ENCODE data around the gene DARS1.

DARS1 gene

DNA sequence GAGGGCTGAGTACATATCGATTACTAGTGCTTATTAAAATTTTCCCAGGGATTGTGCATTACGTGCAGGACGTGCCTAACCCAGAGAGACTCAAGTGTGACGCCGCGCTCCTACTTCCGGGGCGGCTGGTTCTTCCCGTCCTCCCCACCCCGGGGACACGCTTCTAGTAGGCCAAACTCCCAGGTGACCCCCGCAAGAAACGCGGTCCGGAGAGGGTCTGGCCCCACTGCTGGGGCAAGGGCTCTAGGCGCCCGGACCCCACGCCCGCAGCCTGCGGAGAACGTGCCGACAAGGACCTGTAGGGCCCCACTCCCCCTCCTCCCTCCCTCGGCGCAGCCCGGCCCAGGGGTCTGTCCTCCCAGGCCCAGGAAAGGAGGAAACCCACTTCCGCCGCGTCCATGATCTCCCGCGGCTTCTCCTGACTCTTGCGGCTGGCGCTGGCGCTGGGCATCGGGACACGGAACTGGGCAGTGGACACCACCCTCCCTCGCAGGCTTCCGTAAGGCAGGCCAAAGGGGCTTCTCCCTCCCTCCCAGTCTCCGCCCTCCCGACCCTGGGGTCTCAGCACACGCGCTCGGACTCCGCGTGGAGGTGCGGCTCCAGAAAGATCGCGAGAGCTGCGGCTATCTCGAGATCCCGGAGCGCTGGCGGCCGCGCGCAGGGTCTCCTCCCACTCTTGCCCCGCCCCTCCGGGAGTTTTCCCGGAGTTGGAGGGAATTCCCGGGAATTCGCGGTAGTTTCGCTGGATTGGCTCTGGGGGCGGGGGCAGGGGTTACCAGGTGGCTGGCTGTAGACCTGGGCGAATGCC lies at the start of gene DARS1:
TSS of gene DARS1 (minus strand) at position 609 of the 808 bp plus-strand sequence. CDS start at position 451, 158 bp downstream.
- peak; percentile 76 to 78 for DNase-seq

DNA sequence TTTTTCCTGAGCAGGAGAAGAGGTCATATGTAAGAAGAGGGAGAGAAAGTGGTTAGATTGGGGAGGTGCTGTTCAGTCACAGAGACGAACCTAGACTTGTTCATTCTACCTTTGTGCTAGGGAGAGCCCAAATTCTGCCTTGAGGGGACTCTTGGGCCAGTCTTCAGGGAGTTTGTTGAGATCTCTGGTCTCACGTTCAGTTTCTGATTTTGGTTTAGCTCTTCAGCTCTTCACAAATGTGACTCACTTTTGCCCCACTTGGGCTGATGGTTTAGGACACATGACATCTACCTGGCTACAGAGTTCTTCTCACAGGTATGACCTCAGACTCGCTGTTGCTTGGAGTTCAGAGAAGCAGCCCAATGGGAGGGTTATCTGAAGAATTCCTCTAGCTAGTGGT lies 49.2 kb upstream of the DARS1 start:
- no peak for DNase-seq

DNA sequence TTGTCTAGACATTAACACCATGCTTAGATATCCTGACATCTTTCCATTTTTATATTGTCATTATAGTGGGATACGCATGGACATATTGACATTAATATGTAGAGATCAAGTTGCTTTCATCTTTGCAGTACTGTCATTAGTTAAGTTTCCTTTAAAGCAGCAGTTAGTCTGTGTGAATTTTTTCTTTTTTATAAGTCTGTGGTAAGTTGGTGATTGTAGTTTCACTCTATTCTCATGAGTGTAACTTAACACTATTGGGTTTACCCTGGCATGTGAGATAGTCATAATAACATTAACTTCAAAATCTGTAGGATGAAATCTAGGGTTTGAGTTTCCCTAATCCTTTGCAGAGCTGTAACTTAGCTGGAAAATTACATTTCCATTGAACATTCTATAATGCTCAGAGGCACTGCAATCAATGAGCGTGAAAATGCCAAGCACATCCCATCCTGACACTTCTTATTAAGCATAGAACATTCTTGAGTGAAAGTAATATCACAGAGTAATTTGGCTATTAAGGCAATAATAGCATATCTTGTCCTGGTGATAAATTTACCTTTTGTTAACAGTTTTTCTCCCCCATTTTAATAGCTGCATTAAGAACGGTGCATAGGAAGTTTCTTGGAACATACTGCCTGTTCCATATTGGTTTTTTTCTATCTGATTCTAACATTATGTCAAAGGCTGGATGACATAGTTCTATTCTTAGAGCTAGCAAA lies 47.5 kb upstream of the DARS1 start:
- no peak for DNase-seq

DNA sequence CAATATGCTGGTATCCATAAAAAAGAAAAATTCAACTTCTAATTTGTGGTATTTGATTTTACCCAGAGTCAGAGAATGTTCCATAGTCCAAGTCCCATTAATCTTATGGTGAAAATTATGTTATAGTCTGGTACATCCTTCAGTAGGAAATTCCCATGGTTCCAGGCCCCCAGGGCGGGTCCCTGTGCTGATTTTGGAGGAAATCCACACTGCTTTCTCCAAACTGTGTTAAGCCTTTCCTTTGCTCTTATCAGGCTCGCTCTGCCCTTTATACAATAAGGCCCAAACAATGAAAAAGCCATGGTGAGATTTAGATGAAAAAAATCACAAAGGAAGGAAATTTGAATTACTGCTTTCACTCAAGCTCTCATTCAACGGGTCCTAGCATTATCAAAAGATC lies 46.8 kb upstream of the DARS1 start:
- no peak for DNase-seq

DNA sequence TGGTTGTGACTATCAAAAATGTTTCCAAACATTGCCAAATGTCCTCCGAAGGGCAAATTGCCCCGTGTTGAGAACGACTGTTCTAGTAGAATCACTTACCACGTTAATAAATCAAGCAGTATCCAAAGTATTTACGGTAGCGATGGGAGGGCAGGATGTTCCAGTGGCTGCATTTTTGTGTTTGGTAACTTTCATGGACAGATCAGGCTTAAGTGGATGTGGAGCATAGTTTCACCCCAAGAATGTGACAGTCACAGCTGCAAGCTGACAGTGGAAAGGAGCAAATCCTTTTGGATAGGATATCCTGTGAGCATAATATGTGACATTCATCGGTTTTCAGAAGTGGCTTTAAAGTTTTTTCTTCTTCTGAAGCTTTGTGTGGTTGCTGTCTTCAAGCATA lies 46.3 kb upstream of the DARS1 start:
- DNase-seq: no peak

DNA sequence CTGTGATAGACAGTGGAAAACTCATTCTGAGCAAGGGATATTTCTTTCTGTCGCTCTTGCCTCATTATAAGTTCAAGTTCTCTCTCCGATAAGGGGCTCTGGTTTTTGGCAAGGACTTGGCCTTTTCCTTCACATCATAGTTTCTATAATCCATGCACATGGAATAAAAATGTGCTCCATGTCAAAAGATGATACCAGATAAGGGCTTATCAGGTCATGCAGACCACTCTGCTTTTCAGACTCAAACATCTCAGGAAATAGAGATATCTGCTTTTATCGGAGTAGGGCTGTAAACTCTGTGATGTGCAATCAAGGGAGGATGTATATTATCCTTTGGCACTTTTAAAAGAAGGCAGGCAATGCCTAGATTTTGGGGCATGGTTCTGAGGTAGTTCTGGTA lies 45.0 kb upstream of the DARS1 start:
- no peak for DNase-seq

DNA sequence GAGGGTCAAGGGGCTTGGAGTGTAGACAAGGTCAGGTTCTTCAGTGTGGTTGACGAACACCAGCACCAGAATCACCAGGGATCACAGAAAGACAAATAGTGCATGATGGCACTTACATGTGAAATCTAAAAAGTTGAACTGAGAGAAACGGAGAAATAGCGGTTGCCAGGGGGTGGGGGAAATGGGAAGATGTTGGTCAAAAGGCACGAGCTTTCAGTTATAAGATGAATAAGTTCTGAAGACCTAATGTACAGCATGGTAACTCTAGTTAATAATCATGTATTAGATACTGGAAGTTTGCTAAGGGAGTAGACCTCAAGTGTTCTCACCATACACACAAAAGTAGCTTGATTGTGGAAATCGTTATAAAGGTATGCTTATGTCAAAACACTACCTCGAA lies 43.7 kb upstream of the DARS1 start:
- DNase-seq: no peak

DNA sequence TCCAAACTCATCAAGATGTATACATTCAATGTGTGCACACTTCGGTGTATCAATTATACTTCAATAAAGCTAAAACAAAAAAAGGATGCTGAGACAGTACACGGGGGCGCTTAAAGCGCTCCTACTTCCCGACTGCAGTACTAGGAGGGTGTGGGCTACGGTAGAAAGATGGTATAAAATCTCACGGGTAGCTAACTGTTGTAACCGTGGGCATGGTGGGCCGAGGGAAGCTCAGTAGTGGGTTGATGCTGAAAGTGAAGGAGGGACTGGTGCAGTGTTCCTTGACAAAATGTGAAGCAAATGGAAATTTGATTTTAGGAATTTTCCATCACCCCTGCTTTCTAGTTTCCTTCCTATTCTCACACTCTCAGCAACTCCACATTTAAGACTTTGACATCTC lies 42.6 kb upstream of the DARS1 start:
- DNase-seq: no peak

DNA sequence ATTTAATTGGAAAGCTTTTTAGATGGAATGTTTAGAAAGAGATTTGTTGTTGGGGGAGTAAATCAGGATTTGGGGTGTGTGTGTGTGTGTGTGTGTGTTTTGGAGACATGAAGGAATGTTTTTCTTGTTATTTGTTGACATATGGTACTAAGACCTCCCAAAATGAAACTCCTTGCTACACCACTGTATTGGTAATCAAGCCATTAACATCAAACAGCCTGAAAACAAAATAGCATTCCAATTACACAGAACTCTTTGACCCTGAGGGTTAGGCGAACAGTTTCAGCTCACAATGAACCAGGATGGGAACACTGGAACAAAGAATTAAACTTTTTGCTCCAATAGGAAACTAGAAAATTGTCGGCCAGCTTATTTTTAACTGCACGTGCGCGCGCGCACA lies 41.7 kb upstream of the DARS1 start:
- DNase-seq: no peak

DNA sequence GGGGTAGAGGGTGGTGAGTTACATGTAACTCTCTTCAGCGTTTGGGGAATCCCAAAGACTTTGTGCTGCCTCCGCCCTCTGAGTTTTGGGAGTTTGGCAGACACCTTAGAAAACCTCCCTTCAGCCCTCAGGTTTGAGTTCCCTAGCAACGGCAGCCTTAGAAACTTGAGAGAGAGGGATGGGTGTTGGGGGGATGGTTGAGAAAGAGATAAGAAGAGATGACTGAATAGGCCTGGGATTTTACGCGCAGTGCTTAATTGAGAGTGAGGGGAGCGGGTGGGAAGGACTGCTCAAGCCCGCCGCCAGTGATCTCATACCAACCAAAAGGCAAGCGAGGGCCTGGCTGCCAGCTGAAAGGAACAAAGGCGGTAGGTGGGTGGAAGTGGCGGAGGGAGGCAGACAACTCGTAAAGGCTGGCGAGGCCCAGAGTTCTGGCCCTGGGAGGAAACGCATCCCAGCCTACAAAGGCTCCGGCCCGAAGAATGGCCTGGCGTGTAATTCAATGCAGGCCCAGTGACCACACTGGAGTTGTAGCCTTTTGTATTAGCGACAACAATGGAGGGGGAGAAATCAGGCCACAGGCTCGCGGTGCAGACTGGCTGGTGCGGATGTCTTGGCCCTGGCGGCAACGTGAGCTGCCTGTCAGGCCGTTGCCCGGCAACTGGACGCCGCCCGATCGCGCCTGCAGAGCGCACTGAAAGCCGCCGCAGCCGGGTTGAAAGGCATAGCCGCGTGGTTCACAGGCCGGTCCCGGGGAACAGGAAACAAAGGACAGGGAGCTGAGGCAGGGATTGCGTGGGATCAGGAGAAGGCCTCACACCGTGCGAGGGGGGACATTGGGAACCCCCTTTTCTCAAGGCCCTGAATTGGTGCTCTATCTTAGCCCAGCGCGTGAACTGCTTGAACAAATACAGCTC lies 39.9 kb upstream of the DARS1 start:
- no peak for DNase-seq

DNA sequence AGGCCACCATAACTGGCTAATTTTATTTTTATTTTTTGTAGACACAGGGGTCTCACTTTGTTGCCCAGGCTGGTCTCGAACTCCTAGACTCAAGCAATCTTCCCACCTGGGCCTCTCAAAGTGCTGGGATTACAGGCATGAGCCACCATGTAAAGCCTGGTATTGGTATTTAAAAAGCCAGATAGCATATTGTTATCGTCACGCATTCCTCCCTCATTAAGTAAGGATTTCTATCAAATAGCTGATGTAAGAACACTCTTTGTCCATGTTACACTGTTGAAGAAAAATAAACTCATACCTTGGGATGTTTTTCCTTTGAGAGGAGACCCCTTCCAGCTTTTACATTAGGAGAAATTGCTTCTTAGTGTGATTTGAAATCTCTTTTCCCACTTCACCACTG lies 39.2 kb upstream of the DARS1 start:
- no peak for DNase-seq

DNA sequence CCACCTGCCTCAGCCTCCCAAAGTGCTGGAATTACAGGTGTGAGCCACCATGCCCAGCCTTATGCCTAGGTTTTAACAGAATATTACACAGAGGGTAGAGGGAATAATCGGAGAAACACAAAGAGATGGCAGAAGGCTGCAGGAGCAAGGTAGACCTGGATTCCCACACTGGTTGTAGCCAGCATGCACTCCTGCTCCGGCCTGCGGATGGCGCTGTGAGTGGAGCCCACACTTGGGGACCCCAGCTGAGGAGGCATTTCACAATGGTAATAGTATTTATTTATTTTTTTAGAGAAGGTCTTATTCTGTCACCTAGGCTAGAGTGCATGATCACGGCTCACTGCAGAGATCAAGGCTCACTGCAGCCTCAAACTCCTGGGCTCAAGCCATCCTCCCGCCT lies 38.8 kb upstream of the DARS1 start:
- DNase-seq: no peak

DNA sequence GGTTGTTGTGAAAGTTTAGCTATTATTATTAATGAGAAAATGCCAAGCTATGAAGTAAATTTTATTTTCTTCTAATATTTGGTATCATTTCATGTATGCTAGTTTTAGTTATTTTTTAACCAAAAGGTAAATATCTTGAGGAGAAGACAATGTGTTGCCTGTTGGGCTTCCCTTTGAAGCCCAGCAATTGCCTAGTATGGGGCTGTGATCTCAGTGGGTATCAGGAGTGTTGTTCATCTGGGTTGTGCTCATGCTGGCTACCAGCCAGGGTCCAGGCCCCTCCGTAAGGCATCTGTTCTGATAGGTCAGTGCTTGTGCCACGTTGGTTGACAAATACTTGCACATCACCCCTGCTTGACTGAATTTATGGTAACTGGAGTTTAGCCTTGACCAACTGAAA lies 38.0 kb upstream of the DARS1 start:
- DNase-seq: no peak

DNA sequence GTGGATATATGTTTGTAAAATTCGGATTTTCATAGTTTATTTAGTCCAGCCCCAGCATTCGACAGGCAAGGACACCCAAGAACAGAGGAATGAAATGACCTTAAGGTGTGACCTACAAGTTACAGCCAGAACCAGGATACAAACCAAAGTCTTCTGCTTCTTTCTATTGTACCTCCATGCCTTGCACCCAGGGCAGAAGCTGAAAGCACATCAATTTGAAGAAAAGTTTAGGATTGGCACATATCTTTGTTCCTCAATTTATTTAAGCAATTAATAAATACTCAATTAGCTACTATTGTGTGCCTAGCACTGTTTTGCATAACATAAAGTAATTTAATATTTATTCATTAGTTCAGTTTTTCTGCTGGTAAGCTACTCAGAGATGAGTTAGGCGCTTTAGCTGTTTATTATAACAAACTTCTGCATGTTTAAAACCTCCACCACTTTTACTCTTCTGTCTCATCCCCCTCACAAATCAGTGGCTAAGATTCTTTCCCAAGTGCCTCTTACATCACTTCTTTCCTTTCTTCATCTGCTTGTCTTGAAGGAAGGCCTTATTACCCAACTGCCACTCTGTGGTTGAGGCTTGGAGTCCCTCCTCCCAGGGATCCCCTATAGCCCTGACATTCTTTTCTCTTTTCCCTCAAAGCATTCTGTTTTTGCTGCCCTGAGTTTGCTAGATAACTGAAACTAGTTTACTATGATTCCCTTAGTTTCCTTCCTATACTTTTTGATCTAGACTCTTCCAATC lies 37.1 kb upstream of the DARS1 start:
- DNase-seq: no peak

DNA sequence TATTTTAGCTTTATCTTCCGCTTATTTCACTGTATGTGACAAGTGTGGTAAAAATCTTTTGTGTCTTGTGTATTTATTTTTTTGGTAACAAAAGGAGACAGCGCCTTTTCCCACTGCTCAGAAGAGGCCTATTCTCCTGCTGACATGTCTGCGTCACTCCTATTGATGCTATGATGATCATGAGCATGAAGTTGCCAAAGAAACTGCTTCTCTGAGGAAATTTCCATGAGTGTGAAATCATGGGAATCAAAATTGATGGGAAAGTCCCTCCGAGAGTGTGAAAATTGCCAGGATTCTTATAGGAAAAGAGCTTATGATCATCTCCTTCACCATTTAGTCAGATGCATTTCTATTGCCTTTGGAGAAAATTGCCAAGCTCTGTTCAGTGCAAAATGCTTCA lies 36.5 kb upstream of the DARS1 start:
- no peak for DNase-seq

DNA sequence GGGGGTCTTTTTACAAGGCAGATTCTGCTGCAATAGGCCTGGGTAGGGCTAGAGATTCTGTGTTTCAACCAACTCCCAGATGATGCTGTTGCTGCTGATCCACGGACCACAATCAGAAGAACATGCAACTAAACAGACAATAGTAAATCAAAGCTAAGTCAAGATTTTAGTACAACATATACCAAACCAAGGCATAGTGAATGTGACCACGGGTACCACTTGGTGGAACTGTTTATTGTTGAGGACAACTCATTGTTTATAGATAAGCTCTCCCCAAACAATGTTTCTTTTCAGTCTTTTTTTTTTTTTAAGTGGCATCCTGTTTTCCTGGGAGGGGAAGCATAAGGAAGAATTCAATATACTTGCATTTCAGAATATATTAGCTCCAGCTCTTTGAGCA lies 36.0 kb upstream of the DARS1 start:
- DNase-seq: no peak

DNA sequence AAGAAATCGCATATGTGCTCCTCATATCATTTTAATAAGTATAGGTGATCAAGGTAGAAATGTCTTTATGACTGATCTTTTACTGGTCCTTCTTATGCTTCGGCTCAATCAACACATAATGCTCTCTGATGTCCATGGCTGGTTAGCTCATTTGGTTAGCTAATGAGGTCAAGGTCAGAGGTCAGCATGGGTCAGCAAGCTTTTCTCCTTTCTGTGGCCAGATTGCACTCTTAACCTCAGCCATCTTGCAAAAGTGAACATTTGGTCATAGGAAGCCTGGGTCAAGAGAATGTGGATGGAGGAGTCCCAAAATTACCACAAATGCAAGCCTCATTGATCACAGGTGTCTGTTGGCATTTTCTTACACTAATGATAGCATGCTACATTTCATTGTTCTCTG lies 35.4 kb upstream of the DARS1 start:
- no peak for DNase-seq

DNA sequence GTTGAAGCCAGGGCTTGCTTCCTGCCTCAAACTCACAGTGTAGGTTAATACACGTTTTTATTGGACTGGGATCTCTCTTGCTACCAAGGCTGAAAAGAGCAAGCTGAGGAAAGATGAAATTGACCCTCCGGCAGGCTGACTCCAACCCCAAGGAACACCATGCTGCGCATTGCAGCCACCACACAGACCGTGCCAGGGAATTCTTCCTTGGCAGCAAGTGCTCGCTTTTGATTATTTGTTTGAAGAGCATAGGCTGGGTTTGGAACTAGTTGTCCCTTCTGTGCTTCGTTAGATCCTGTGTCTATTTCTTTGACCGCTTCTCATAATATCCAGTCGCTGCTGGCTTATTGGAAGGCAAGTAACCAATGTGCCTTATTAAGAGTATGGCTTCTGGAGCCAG lies 34.4 kb upstream of the DARS1 start:
- no peak for DNase-seq

DNA sequence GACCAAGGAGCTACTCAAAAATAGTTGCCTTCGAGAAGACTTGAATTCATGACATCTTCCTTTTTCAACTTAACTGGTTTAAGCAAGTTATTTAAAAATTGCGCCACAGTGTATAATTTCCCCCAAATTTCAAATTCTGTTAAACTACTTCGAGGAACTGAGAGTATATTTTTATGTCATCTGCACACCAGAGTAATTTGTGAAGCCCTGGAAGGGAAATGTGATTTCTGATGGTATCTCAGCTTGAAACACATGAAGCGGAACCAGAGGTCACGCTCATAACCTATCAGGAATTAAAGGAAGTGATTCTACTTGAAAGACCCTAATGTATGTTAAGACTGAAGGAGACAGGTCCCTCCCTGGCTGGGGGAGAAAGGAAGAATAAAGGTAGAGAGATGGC lies 33.9 kb upstream of the DARS1 start:
- DNase-seq: no peak

DNA sequence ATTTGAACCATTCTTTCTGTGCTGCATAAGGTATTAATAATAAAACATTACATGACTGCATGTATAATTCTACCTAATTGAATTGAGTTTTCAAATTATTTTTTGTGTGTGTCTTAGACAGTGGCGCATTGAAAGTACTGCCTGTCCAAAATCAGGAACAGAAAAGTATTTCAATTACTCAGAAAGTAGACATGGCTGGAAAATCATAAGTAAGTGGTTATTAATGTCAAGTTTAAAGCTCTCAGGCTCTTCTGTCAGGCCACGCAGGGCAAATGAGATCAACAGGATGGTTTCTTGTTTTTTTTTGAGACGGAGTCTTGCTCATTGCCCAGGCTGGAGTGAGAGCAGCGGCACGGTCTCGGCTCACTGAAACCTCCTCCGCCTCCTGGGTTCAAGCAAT lies 32.4 kb upstream of the DARS1 start:
- DNase-seq: no peak

DNA sequence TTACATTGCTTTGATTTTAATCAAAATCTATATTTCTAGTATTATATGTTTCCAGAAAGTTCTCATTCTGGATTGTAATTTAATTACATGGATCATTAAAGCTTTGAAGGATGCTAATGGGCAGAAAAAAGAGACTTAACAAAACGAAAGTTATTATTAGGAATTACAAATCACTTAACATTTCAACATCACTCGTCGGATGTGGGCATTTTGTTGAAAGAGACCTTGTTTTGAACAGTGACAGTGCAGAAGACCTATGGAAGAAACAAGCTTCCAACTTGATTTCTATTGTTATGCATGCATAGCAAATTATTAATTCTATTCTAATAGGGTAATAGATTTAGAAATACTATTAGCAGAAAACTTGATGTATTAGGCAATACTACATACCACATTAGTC lies 31.4 kb upstream of the DARS1 start:
- DNase-seq: no peak

DNA sequence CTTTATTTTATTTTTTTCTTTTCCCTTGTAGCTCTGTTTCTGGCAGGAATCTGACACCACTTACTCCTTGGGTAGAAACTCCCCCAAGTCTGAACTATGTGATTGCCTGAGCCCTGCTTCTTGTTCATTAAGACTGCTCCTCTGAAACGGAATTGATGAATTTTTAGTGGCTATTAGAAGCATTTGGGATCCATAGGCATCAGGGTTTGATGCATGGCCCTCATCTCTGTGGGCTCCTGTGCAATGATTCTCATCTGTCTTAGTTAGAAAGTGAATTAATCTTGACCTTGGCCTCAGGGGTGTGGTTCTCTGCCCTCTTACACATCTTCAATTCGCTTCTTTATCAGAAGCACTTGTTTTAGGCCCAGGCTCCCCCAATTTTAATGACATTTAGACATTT lies 31.0 kb upstream of the DARS1 start:
- no peak for DNase-seq

DNA sequence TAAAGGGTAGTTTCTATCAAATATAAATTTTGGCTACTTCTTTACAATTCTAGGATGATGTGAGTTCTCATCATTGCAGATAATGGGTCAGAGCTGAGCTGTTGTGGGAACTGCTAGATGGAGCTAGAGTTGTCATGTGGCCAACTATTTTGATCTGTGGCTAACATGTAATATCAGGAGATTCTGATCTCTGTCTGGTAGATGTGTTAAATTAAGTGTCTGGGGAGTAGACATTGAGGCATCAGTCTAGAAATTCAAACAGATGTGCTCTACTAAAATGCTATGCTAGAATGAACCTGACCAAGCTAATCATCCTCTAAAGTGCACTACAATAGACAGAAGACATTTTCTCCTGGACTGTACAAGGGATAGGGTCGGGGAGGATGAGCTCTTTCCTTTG lies 30.3 kb upstream of the DARS1 start:
- no peak for DNase-seq
